GM12878 (cell line): ENCODE measurements around the gene ARSJ. TPM values are rescaled to one million over a fixed set of nuclear protein-coding genes. Genes with fewer than 3 reads are reported as not detected.

Source experiments
- ATAC-seq: fragments of 200-7000 bp; cut with Tn5 transposase; 3 replicates; pipeline ENCODE4 v1.9.1; 2020; ENCODE audit warnings: mild to moderate bottlenecking, moderate library complexity
- BruUV-seq: library from RNA; stranded (reverse); fragments of 400-500 nt; replicated peaks from 2 replicates; lab custom pipeline; 2021; lab: Mats Ljungman, UMichigan
- CTCF ChIA-PET: fragments of 300-600 bp; sonication (Branson Sonifier 250); formaldehyde crosslinking; extraction: SDS; loops from one replicate; lab custom pipeline; 2021; ENCODE audit warnings: inconsistent platforms; lab: Yijun Ruan, JAX
- POLR2A ChIA-PET: fragments of 350-600 bp; formaldehyde crosslinking; extraction: SDS; loops from one replicate; lab custom pipeline; 2021; ENCODE audit warnings: inconsistent platforms; lab: Charles Lee
- RAD21 ChIA-PET: fragments of 300-600 bp; sonication (Branson Sonifier 250); formaldehyde crosslinking; loops from one replicate; lab custom pipeline; 2023; ENCODE audit warnings: antibody characterized with exemption; ENCODE audit not compliant: unreplicated experiment; lab: Charles Lee
- SMC1A ChIA-PET: fragments of 300-600 bp; sonication (Branson Sonifier 250); formaldehyde crosslinking; loops from one replicate; lab custom pipeline; 2023; ENCODE audit not compliant: unreplicated experiment, uncharacterized antibody; lab: Charles Lee
- DNase-seq: peaks from one replicate; pipeline ENCODE4 v3.0.0-alpha.2; 2011; ENCODE audit warnings: low read depth, low spot score
- FAIRE-seq: peaks from 3 replicates; lab custom pipeline; 2011; peaks lifted over from hg19 to GRCh38; lab: Jason Lieb, UNC
- H2AFZ ChIP-seq: 2 replicates; pipeline ENCODE4 v1.6.0; 2011; ENCODE audit warnings: low read depth, low read length, control low read depth; ENCODE audit not compliant: control insufficient read depth
- H3K27ac ChIP-seq: 2 replicates; pipeline ENCODE4 v1.5.1; 2011; ENCODE audit warnings: control low read depth; ENCODE audit not compliant: control insufficient read depth, insufficient read depth
- H3K27me3 ChIP-seq, 2 experiments: replicated peaks in 1 of 2; 2 replicates each; pipeline versions ENCODE4 v1.6.0 to v1.6.1; 2011; ENCODE audit warnings: low read length in 1 of 2; ENCODE audit not compliant: control insufficient read depth in 2 of 2, insufficient read depth in 2 of 2
- H3K36me3 ChIP-seq, 2 experiments: 2 replicates each; pipeline ENCODE4 v1.5.1; 2011; ENCODE audit warnings: low read length in 1 of 2; ENCODE audit not compliant: control insufficient read depth in 2 of 2, insufficient read depth in 2 of 2
- H3K4me1 ChIP-seq: 2 replicates; pipeline ENCODE4 v1.6.1; 2011; ENCODE audit warnings: mild to moderate bottlenecking, low read length, moderate library complexity, mixed read lengths; ENCODE audit not compliant: control insufficient read depth, insufficient read depth
- H3K4me2 ChIP-seq: 2 replicates; pipeline ENCODE4 v1.6.0; 2011; ENCODE audit warnings: control low read depth; ENCODE audit not compliant: control insufficient read depth, insufficient read depth
- H3K4me3 ChIP-seq: fragments of 200-600 bp; sonication (generic); 2 replicates; pipeline ENCODE4 v1.5.1; 2016
- H3K79me2 ChIP-seq: 2 replicates; pipeline ENCODE4 v1.6.0; 2011; ENCODE audit warnings: low read length; ENCODE audit not compliant: control insufficient read depth, insufficient read depth
- H3K9ac ChIP-seq: 2 replicates; pipeline ENCODE4 v1.8.0; 2011; ENCODE audit warnings: low read length, control low read depth, mixed read lengths; ENCODE audit not compliant: control insufficient read depth, insufficient read depth
- H3K9me3 ChIP-seq: replicated peaks from 3 replicates; pipeline ENCODE4 v1.5.1; 2011; ENCODE audit warnings: mild to moderate bottlenecking, low read length; ENCODE audit not compliant: control insufficient read depth, insufficient read depth
- H4K20me1 ChIP-seq: 2 replicates; pipeline ENCODE4 v1.6.0; 2011; ENCODE audit not compliant: control insufficient read depth, insufficient read depth
- BCL11A ChIP-seq: IDR thresholded peaks from 2 replicates; pipeline ENCODE4 v1.6.1; 2011; ENCODE audit warnings: low read depth, low read length
- BCL3 ChIP-seq: IDR thresholded peaks from 2 replicates; pipeline ENCODE4 v1.6.1; 2011; ENCODE audit warnings: borderline replicate concordance, low read depth, mild to moderate bottlenecking, moderate library complexity, low read length; ENCODE audit not compliant: insufficient read depth, poor library complexity, severe bottlenecking
- CREM ChIP-seq: IDR thresholded peaks from 2 replicates; pipeline ENCODE4 v1.6.1; 2014; ENCODE audit warnings: antibody characterized with exemption, low read depth
- IRF3 ChIP-seq: fragments of 450-650 bp; IDR thresholded peaks from 2 replicates; pipeline ENCODE4 v1.6.1; 2014; ENCODE audit warnings: mild to moderate bottlenecking
- IRF4 ChIP-seq: IDR thresholded peaks from 2 replicates; pipeline ENCODE4 v1.6.1; 2011; ENCODE audit warnings: low read depth, low read length
- KAT2A ChIP-seq: conservative IDR thresholded peaks from 2 replicates; pipeline ENCODE4 v1.6.1; 2011; ENCODE audit warnings: low read depth, low read length; ENCODE audit not compliant: control insufficient read depth
- MLLT1 ChIP-seq: fragments of 450-650 bp; IDR thresholded peaks from 2 replicates; pipeline ENCODE4 v1.6.1; 2016; ENCODE audit warnings: mild to moderate bottlenecking
- NR2C1 ChIP-seq: fragments of 450-650 bp; IDR thresholded peaks from 2 replicates; pipeline ENCODE4 v1.6.1; 2017; ENCODE audit warnings: antibody characterized with exemption, mild to moderate bottlenecking, moderate library complexity
- POLR2AphosphoS2 ChIP-seq: IDR thresholded peaks from 2 replicates; pipeline ENCODE4 v1.6.1; 2011; ENCODE audit warnings: low read depth, mild to moderate bottlenecking, low read length, improper control_type of control experiment, moderate library complexity
- POU2F2 ChIP-seq: IDR thresholded peaks from 3 replicates; pipeline ENCODE4 v1.6.1; 2011; ENCODE audit warnings: low read depth, mild to moderate bottlenecking, low read length, borderline replicate concordance
- RAD51 ChIP-seq: fragments of 450-650 bp; IDR thresholded peaks from 2 replicates; pipeline ENCODE4 v1.6.1; 2016; ENCODE audit warnings: moderate library complexity, mild to moderate bottlenecking, inconsistent platforms
- SREBF1 ChIP-seq: IDR thresholded peaks from 2 replicates; pipeline ENCODE4 v1.6.1; 2012; ENCODE audit warnings: mild to moderate bottlenecking, low read length
- TBL1XR1 ChIP-seq: IDR thresholded peaks from 2 replicates; pipeline ENCODE4 v1.6.1; 2012; ENCODE audit warnings: low read depth, low read length, improper control_type of control experiment
- TCF7 ChIP-seq: IDR thresholded peaks from 2 replicates; pipeline ENCODE4 v1.6.1; 2014; ENCODE audit warnings: antibody characterized with exemption, borderline replicate concordance
- ZBTB40 ChIP-seq: fragments of 450-650 bp; IDR thresholded peaks from 2 replicates; pipeline ENCODE4 v1.6.1; 2016; ENCODE audit warnings: mild to moderate bottlenecking, moderate library complexity, borderline replicate concordance
- ZNF622 ChIP-seq: fragments of 450-650 bp; IDR thresholded peaks from 2 replicates; pipeline ENCODE4 v1.6.1; 2017; ENCODE audit warnings: mild to moderate bottlenecking, inconsistent platforms
- in situ Hi-C: fragments of 300-500 bp; cut with MboI; formaldehyde crosslinking; loops from 9 replicates; pipeline ENCODE4 v1.14.3; 2018; ENCODE audit warnings: mixed read lengths
- intact Hi-C: fragments of 100-400 bp; cut with micrococcal nuclease; formaldehyde crosslinking; loops from one replicate; pipeline ENCODE4 v1.14.2; 2022; ENCODE audit not compliant: unreplicated experiment
- polyA plus RNA-seq, 11 experiments: library from polyadenylated mRNA; depleted of rRNA in 4 of 11; unstranded in 6 of 11; stranded (reverse) in 5 of 11; fragments of >200 nt; fragmentation: Nextera tagmentation in 4 of 11; fragmentation: Illumina TruSeq in 1 of 11; extraction: Ambion mirVana in 4 of 11; extraction: Trizol in 1 of 11; gene quantifications; 1 replicate in 1 of 11; 2 replicates in 10 of 11; pipeline versions ENCODE4 v1.2.1 to v1.2.3, GENCODE V29; 2011 to 2016; ENCODE audit warnings: inconsistent platforms in 2 of 11, missing spikeins in 2 of 11, low read depth in 1 of 11
- total RNA-seq, 4 experiments: library from RNA; depleted of rRNA in 3 of 4; stranded (reverse); fragments of >200 nt in 3 of 4; fragmentation: Illumina TruSeq in 1 of 4; extraction: Trizol in 1 of 4; gene quantifications; 2 replicates each; pipeline versions ENCODE4 v1.2.1 to v1.2.3, GENCODE V29; 2013 to 2021

ARSJ gene
- total and polyA plus RNA-seq, 10 of the 15 experiments (the other 5 are each of a cell fraction or from before 2014, with no cell fraction given), result under 0.01 to 0.19 (median 0.04) TPM; not detected in 5

- TF ChIP-seq POU2F2 (no peak), RAD51 (no peak), SREBF1 (no peak), TCF7 (no peak), BCL11A (no peak), NR2C1 (no peak), IRF4 (no peak), TBL1XR1 (no peak), IRF3 (no peak), CREM (no peak), POLR2AphosphoS2 (no peak), MLLT1 (no peak), ZNF622 (no peak), KAT2A (no peak), ZBTB40 (no peak), BCL3 (no peak)
- TF ChIP-seq, all 136 proteins: peak for 0
- no peak overlapping the region for H3K9ac ChIP-seq
- no peak overlapping the region for H2AFZ ChIP-seq
- FAIRE-seq (no peak), DNase-seq (no peak), ATAC-seq (no peak)
- no TSS peak for BruUV-seq
- POLR2A ChIA-PET, result no interaction called here
- H4K20me1 ChIP-seq, result no peaks in the 10 kb centered on the region
- H3K4me3 ChIP-seq, result no peak overlapping the region
- no peaks in the 10 kb centered on the region for H3K36me3 ChIP-seq
- SMC1A ChIA-PET, result interaction anchor here (0.6 to 3.9 kb wide), 24 partner anchors 9 to 565 kb away, joined by 3 to 17 read pairs (median 4); no protein-coding TSS in a partner anchor
- no peak overlapping the region for H3K4me2 ChIP-seq
- H3K9me3 ChIP-seq, result peaks cover 4% of the 10 kb centered on the region; the same call in 2 of the 3 replicates
- H3K27ac ChIP-seq, result no peak overlapping the region
- H3K4me1 ChIP-seq, result no peaks in the 10 kb centered on the region
- no peaks in the 10 kb centered on the region for H3K79me2 ChIP-seq
- CTCF ChIA-PET, result interaction anchor here (1.0 to 2.2 kb wide), 6 partner anchors 19 to 116 kb away, joined by 3 to 7 read pairs (median 4); no protein-coding TSS in a partner anchor
- in situ Hi-C loops, result loop anchor here (10.0 kb wide), 1 partner anchor 425 kb away; no protein-coding TSS in a partner anchor
- RAD21 ChIA-PET, result interaction anchor here (0.9 to 2.2 kb wide), 6 partner anchors 9 to 122 kb away, joined by 3 to 7 read pairs (median 4); no protein-coding TSS in a partner anchor
- H3K27me3 ChIP-seq, result no peaks in the 10 kb centered on the region; a peak in 1 of 4 replicates
- intact Hi-C loops, result loop anchor here (10.0 kb wide), 1 partner anchor 735 kb away; no protein-coding TSS in a partner anchor
These were observed 19.9 kb downstream of the ARSJ start for GRCh38 chr4:113959539-113959937.
